Thyroid gland (tissue), 4 donors: ENCODE data around the gene MED14.

ENCODE experiments used
- CTCF ChIP-seq, 6 experiments: fragments of 200-600 bp in 3 of 6; fragments of 450-650 bp in 3 of 6; sonication (generic) in 3 of 6; IDR thresholded peaks; one replicate each; pipeline ENCODE4 v1.5.1; 2016 to 2019; ENCODE audit warnings: antibody characterized with exemption in 6 of 6, mild to moderate bottlenecking in 2 of 6, inconsistent platforms in 1 of 6, moderate library complexity in 1 of 6
- POLR2A ChIP-seq, 2 donors: fragments of 450-650 bp; IDR thresholded peaks; one replicate each; pipeline ENCODE4 v1.6.1; 2017; ENCODE audit warnings: antibody characterized with exemption in 2 of 2, mild to moderate bottlenecking in 2 of 2, moderate library complexity in 1 of 2

GRCh38 chrX:40644176-40644575 is 91.2 kb downstream of the MED14 start:
- TF ChIP-seq CTCF (IDR thresholded peaks at IDR 0.05) (no peak), POLR2A (IDR thresholded peaks at IDR 0.05) (no peak)
